A549 (cell line): Measurements from ENCODE around the gene RBM47.

ENCODE experiments used
- CHD4 ChIP-seq: fragments of 200-600 bp; sonication (generic); IDR thresholded peaks from 2 replicates; pipeline ENCODE4 v1.6.1; 2016; ENCODE audit warnings: antibody characterized with exemption, mild to moderate bottlenecking, borderline replicate concordance
- EHMT2 ChIP-seq: fragments of 200-600 bp; sonication (generic); IDR thresholded peaks from 2 replicates; pipeline ENCODE4 v1.6.1; 2016; ENCODE audit warnings: antibody characterized with exemption, low read depth, mild to moderate bottlenecking, moderate library complexity
- HDAC2 ChIP-seq: fragments of 200-600 bp; sonication (generic); IDR thresholded peaks from 2 replicates; pipeline ENCODE4 v1.6.1; 2016
- JUN ChIP-seq, 2 experiments: fragments of >200 bp; sonication (Bioruptor Twin); formaldehyde crosslinking; IDR thresholded peaks; 2 replicates in 1 of 2; 3 replicates in 1 of 2; pipeline ENCODE4 v1.6.1; 2016 to 2017
- KDM5A ChIP-seq: fragments of 200-600 bp; sonication (generic); IDR thresholded peaks from 2 replicates; pipeline ENCODE4 v1.6.1; 2016; ENCODE audit warnings: antibody characterized with exemption, mild to moderate bottlenecking
- MYC ChIP-seq: IDR thresholded peaks from 2 replicates; pipeline ENCODE4 v1.6.1; 2012; ENCODE audit warnings: mild to moderate bottlenecking, inconsistent platforms, low read length, improper control_type of control experiment, borderline replicate concordance
- POLR2A ChIP-seq: IDR thresholded peaks from 2 replicates; pipeline ENCODE4 v1.6.1; 2012; ENCODE audit warnings: mild to moderate bottlenecking, low read length
- RAD21 ChIP-seq, 2 experiments: fragments of >200 bp in 1 of 2; sonication (Bioruptor Twin) in 1 of 2; formaldehyde crosslinking in 1 of 2; IDR thresholded peaks in 1 of 2; conservative IDR thresholded peaks in 1 of 2; 2 replicates in 1 of 2; 3 replicates in 1 of 2; pipeline ENCODE4 v1.6.1; 2012 to 2018; ENCODE audit warnings: inconsistent platforms in 1 of 2
- SREBF2 ChIP-seq: fragments of 450-650 bp; IDR thresholded peaks from 2 replicates; pipeline ENCODE4 v1.6.1; 2014; ENCODE audit warnings: mild to moderate bottlenecking, moderate library complexity
- TFCP2L1 ChIP-seq: fragments of 250-450 bp; sonication (Bioruptor Pico); IDR thresholded peaks from 2 replicates; pipeline ENCODE4 v1.5.0; 2021; ENCODE audit warnings: mild to moderate bottlenecking
- TF ChIP-seq, protein P1 (sequence below): fragments of >200 bp; sonication (Bioruptor Twin); formaldehyde crosslinking; IDR thresholded peaks from 3 replicates; pipeline ENCODE4 v1.5.1; 2016

DNA sequence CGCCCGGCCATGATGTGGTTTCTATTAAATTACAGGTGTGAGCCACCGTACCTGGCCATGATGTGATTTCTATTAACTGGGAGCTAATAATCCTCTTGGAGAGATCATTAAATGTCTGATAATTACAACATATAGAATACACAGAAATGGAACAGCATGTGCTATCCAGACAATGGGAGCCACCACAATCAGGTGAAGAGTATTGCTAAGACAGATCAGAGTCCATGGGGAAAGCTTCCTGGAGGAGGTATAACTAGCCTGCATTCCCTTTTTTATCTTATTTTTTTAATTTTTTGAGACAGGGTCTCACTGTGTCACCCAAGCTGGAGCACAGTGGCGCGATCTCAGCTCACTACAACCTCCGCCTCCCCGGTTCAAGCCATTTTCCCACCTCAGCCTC lies 147.7 kb downstream of the RBM47 start:
- TF ChIP-seq, protein P1, sequence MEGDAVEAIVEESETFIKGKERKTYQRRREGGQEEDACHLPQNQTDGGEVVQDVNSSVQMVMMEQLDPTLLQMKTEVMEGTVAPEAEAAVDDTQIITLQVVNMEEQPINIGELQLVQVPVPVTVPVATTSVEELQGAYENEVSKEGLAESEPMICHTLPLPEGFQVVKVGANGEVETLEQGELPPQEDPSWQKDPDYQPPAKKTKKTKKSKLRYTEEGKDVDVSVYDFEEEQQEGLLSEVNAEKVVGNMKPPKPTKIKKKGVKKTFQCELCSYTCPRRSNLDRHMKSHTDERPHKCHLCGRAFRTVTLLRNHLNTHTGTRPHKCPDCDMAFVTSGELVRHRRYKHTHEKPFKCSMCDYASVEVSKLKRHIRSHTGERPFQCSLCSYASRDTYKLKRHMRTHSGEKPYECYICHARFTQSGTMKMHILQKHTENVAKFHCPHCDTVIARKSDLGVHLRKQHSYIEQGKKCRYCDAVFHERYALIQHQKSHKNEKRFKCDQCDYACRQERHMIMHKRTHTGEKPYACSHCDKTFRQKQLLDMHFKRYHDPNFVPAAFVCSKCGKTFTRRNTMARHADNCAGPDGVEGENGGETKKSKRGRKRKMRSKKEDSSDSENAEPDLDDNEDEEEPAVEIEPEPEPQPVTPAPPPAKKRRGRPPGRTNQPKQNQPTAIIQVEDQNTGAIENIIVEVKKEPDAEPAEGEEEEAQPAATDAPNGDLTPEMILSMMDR: no peak
- TF ChIP-seq POLR2A (no peak), TFCP2L1 (CRISPR knock-in tag) (no peak), KDM5A (no peak), CHD4 (no peak), SREBF2 (no peak), HDAC2 (no peak), RAD21 (conservative IDR thresholded peaks at IDR 0.05 in 1 of 2, IDR thresholded peaks at IDR 0.05 in 1 of 2) (no peak), JUN (IDR thresholded peaks at IDR 0.05) (no peak), MYC (no peak), EHMT2 (no peak)
